ENCODE results near the gene TMED3. TPM values are rescaled to one million over a fixed set of nuclear protein-coding genes. Genes with fewer than 3 reads are reported as not detected.

The TMED3 gene
- total and polyA plus RNA-seq, 9 of the 15 experiments (the other 6 are each of a cell fraction or from before 2014, with no cell fraction given), result 6.1 to 89.6 (median 51.4) TPM

DNA sequence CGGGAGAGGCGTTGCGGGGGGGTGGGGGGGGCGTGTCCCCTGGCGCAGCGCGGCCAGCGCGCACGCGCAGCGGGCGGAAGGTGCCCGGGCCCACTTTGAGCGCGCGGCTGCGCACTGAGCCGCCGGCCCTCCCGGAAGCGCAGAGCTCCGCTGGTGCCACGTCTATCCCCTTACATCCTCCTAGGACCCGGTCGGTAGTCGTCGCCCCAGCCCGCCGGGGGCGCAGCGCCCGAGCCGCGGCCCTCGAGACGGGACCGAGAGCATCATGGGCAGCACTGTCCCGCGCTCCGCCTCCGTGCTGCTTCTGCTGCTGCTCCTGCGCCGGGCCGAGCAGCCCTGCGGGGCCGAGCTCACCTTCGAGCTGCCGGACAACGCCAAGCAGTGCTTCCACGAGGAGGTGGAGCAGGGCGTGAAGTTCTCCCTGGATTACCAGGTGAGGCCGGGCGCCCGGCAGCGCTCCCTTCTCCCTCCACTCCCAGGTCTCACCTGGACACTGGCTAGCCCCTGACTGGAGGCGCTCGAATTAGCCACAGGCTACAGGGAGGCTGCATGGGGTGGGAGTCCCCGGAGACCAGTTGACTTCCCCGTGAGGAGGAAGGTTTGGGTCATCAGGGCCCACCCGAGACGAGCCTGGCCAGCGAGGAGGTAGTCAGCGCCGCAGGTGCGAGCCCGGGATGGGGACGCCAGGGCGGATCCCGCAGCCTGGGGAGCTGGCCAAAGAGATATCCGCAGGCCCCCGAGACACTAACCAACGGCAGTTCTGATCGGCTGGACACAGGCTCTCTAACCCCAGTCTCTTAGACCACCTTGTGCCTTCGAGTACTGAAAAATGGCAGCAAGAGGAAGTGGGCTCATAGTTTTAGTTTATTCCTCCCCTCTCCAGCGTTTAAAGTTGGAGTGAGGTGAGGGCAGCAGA is at the start of gene TMED3 (continued):
- TF ChIP-seq RNF219 (CRISPR knock-in tag; IDR thresholded peaks at IDR 0.05) (no peak), RBM17 (IDR thresholded peaks at IDR 0.05; ENCODE audit: borderline replicate concordance, low read depth, low read length) (no peak), MAX (CRISPR knock-in tag; IDR thresholded peaks at IDR 0.05) (peak; percentile 60; the same call in 1 of the 2 replicates), ZNF586 (CRISPR knock-in tag; conservative IDR thresholded peaks at IDR 0.05) (no peak), HDAC2 (IDR thresholded peaks at IDR 0.05) (0 out of 2 replicates have a peak, but pooled peaks have one; percentile 22), PPARD (CRISPR knock-in tag; IDR thresholded peaks at IDR 0.05) (no peak), RBM34 (IDR thresholded peaks at IDR 0.05; ENCODE audit: borderline replicate concordance, insufficient read depth, low read length) (no peak), ARID1B (IDR thresholded peaks at IDR 0.05) (no peak)
- TF ChIP-seq, protein P1, sequence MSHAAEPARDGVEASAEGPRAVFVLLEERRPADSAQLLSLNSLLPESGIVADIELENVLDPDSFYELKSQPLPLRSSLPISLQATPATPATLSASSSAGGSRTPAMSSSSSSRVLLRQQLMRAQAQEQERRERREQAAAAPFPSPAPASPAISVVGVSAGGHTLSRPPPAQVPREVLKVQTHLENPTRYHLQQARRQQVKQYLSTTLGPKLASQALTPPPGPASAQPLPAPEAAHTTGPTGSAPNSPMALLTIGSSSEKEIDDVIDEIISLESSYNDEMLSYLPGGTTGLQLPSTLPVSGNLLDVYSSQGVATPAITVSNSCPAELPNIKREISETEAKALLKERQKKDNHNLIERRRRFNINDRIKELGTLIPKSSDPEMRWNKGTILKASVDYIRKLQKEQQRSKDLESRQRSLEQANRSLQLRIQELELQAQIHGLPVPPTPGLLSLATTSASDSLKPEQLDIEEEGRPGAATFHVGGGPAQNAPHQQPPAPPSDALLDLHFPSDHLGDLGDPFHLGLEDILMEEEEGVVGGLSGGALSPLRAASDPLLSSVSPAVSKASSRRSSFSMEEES (CRISPR knock-in tag; IDR thresholded peaks at IDR 0.05), result no peak
- TF ChIP-seq, protein P2, sequence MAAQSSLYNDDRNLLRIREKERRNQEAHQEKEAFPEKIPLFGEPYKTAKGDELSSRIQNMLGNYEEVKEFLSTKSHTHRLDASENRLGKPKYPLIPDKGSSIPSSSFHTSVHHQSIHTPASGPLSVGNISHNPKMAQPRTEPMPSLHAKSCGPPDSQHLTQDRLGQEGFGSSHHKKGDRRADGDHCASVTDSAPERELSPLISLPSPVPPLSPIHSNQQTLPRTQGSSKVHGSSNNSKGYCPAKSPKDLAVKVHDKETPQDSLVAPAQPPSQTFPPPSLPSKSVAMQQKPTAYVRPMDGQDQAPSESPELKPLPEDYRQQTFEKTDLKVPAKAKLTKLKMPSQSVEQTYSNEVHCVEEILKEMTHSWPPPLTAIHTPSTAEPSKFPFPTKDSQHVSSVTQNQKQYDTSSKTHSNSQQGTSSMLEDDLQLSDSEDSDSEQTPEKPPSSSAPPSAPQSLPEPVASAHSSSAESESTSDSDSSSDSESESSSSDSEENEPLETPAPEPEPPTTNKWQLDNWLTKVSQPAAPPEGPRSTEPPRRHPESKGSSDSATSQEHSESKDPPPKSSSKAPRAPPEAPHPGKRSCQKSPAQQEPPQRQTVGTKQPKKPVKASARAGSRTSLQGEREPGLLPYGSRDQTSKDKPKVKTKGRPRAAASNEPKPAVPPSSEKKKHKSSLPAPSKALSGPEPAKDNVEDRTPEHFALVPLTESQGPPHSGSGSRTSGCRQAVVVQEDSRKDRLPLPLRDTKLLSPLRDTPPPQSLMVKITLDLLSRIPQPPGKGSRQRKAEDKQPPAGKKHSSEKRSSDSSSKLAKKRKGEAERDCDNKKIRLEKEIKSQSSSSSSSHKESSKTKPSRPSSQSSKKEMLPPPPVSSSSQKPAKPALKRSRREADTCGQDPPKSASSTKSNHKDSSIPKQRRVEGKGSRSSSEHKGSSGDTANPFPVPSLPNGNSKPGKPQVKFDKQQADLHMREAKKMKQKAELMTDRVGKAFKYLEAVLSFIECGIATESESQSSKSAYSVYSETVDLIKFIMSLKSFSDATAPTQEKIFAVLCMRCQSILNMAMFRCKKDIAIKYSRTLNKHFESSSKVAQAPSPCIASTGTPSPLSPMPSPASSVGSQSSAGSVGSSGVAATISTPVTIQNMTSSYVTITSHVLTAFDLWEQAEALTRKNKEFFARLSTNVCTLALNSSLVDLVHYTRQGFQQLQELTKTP (IDR thresholded peaks at IDR 0.05; ENCODE audit: low read depth in 1 of 2, partially characterized antibody in 2 of 2), result no peak
- TF ChIP-seq, protein P3, sequence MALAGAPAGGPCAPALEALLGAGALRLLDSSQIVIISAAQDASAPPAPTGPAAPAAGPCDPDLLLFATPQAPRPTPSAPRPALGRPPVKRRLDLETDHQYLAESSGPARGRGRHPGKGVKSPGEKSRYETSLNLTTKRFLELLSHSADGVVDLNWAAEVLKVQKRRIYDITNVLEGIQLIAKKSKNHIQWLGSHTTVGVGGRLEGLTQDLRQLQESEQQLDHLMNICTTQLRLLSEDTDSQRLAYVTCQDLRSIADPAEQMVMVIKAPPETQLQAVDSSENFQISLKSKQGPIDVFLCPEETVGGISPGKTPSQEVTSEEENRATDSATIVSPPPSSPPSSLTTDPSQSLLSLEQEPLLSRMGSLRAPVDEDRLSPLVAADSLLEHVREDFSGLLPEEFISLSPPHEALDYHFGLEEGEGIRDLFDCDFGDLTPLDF (CRISPR knock-in tag; IDR thresholded peaks at IDR 0.05), result no peak
- TF ChIP-seq, protein P4, sequence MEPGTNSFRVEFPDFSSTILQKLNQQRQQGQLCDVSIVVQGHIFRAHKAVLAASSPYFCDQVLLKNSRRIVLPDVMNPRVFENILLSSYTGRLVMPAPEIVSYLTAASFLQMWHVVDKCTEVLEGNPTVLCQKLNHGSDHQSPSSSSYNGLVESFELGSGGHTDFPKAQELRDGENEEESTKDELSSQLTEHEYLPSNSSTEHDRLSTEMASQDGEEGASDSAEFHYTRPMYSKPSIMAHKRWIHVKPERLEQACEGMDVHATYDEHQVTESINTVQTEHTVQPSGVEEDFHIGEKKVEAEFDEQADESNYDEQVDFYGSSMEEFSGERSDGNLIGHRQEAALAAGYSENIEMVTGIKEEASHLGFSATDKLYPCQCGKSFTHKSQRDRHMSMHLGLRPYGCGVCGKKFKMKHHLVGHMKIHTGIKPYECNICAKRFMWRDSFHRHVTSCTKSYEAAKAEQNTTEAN (CRISPR knock-in tag; IDR thresholded peaks at IDR 0.05), result no peak
